Panc1 (cell line): ENCODE data around the gene TMEM138. TPM values are rescaled to one million over a fixed set of nuclear protein-coding genes. Genes with fewer than 3 reads are reported as not detected.

Experiments
- ATAC-seq: fragments of 200-7000 bp; cut with Tn5 transposase; 2 replicates; pipeline ENCODE4 v1.9.1; 2020; ENCODE audit warnings: mild to moderate bottlenecking, moderate library complexity
- BruUV-seq: library from RNA; stranded (reverse); fragments of 400-500 nt; replicated peaks from 2 replicates; lab custom pipeline; 2021; lab: Mats Ljungman, UMichigan
- CTCF ChIA-PET: fragments of 300-600 bp; sonication (Branson Sonifier 250); formaldehyde crosslinking; loops from one replicate; lab custom pipeline; 2022; ENCODE audit warnings: antibody characterized with exemption; lab: Charles Lee
- POLR2A ChIA-PET: fragments of 300-600 bp; sonication (Branson Sonifier 250); formaldehyde crosslinking; loops from one replicate; lab custom pipeline; 2022; ENCODE audit warnings: antibody characterized with exemption; lab: Charles Lee
- DNase-seq: peaks from one replicate; pipeline ENCODE4 v3.0.0-alpha.2; 2010; ENCODE audit warnings: low read depth, low spot score
- H3K27ac ChIP-seq: 2 replicates; pipeline ENCODE4 v1.5.1; 2011; ENCODE audit warnings: mild to moderate bottlenecking, low read length, inconsistent platforms
- H3K27me3 ChIP-seq: fragments of 200-500 bp; sonication (Bioruptor generic); 2 replicates; pipeline ENCODE4 v1.6.0; 2014; ENCODE audit warnings: low read length, inconsistent platforms; ENCODE audit not compliant: control insufficient read depth, insufficient read depth
- H3K36me3 ChIP-seq: fragments of 200-500 bp; sonication (Bioruptor generic); 2 replicates; pipeline ENCODE4 v1.5.1; 2014; ENCODE audit warnings: inconsistent platforms, mild to moderate bottlenecking, low read length, moderate library complexity; ENCODE audit not compliant: control insufficient read depth, insufficient read depth
- H3K4me1 ChIP-seq: 2 replicates; pipeline ENCODE4 v1.5.1; 2011; ENCODE audit warnings: inconsistent platforms, mild to moderate bottlenecking, low read length, moderate library complexity; ENCODE audit not compliant: control insufficient read depth, insufficient read depth
- H3K4me3 ChIP-seq, 2 experiments: 2 replicates each; pipeline ENCODE4 v1.5.1; 2011 to 2012; ENCODE audit warnings: low read depth in 2 of 2, low read length in 2 of 2, mild to moderate bottlenecking in 2 of 2, inconsistent platforms in 1 of 2, moderate library complexity in 1 of 2
- H3K9me3 ChIP-seq: fragments of 200-500 bp; sonication (Bioruptor generic); 2 replicates; pipeline ENCODE4 v1.5.1; 2014; ENCODE audit warnings: low read depth, mild to moderate bottlenecking, inconsistent platforms, low read length, moderate library complexity; ENCODE audit not compliant: control insufficient read depth, insufficient read depth
- CTCF ChIP-seq: fragments of 450-650 bp; IDR thresholded peaks from 2 replicates; pipeline ENCODE4 v1.5.1; 2017; ENCODE audit warnings: mild to moderate bottlenecking
- POLR2AphosphoS5 ChIP-seq: IDR thresholded peaks from 2 replicates; pipeline ENCODE4 v1.6.1; 2012; ENCODE audit warnings: mild to moderate bottlenecking, low read depth, low read length, moderate library complexity
- REST ChIP-seq, 2 experiments: IDR thresholded peaks; 2 replicates each; pipeline ENCODE4 v1.6.1; 2011 to 2012; ENCODE audit warnings: low read depth in 2 of 2, control low read depth in 1 of 2, low read length in 1 of 2, mild to moderate bottlenecking in 1 of 2, moderate library complexity in 1 of 2; ENCODE audit not compliant: insufficient read depth in 1 of 2
- SIN3A ChIP-seq: IDR thresholded peaks from 2 replicates; pipeline ENCODE4 v1.6.1; 2012; ENCODE audit warnings: low read depth, mild to moderate bottlenecking, low read length, moderate library complexity, borderline replicate concordance; ENCODE audit not compliant: insufficient read depth
- TCF7L2 ChIP-seq: IDR thresholded peaks from 2 replicates; pipeline ENCODE4 v1.6.1; 2011; ENCODE audit warnings: mild to moderate bottlenecking, low read depth, low read length, inconsistent platforms
- in situ Hi-C: cut with HindIII; loops from 2 replicates; pipeline ENCODE4 v1.10.0; 2016; ENCODE audit warnings: low sequenced_read_pairs, low pct_unique_long_range_greater_than_20kb
- intact Hi-C: fragments of 100-400 bp; cut with micrococcal nuclease; formaldehyde crosslinking; loops from one replicate; pipeline ENCODE4 v1.10.0; 2022; ENCODE audit not compliant: unreplicated experiment
- total RNA-seq: library from RNA; stranded (reverse); gene quantifications from one replicate; pipeline ENCODE4 v1.2.1, GENCODE V29; 2021; ENCODE audit not compliant: unreplicated experiment

The TMEM138 gene
- total RNA-seq, 1 experiment from 2014 or later, result 86.6 TPM

GRCh38 chr11:61358566-61358965 lies 3.6 kb upstream of the TMEM138 start:
- H3K4me1 ChIP-seq, result peaks cover 7% of the 10 kb centered on the region
- POLR2A ChIA-PET, result interaction anchor here (0.5 kb wide), 1 partner anchor 40 kb away, joined by 7 read pairs; no protein-coding TSS in a partner anchor
- ATAC-seq, result no peak
- H3K27me3 ChIP-seq, result no peaks in the 10 kb centered on the region
- peaks cover 3% of the 10 kb centered on the region; the same call in 1 of the 2 replicates for H3K36me3 ChIP-seq
- intact Hi-C loops, result no loop called here
- in situ Hi-C loops, result no loop called here
- no peak overlapping the region for H3K4me3 ChIP-seq
- DNase-seq, result no peak
- H3K27ac ChIP-seq, result no peak overlapping the region
- no peak for TF ChIP-seq REST (IDR thresholded peaks at IDR 0.05; ENCODE audit: insufficient read depth in 1 of 2, low read depth in 2 of 2, low read length in 1 of 2)
- TF ChIP-seq TCF7L2, result no peak
- TF ChIP-seq SIN3A, result no peak
- no peak for TF ChIP-seq CTCF
- no peak for TF ChIP-seq POLR2AphosphoS5
- no TSS peak for BruUV-seq
- CTCF ChIA-PET, result interaction anchor here (0.6 kb wide), 1 partner anchor 23 kb away, joined by 4 read pairs; no protein-coding TSS in a partner anchor
- no peaks in the 10 kb centered on the region for H3K9me3 ChIP-seq

GRCh38 chr11:61359516-61359915 lies 2.7 kb upstream of the TMEM138 start:
- Histone ChIP-seq H3K4me1 (peaks cover 12% of the 10 kb centered on the region), H3K36me3 (peaks cover 12% of the 10 kb centered on the region; the same call in 1 of the 2 replicates), H3K27me3 (no peaks in the 10 kb centered on the region), H3K4me3 (no peak overlapping the region), H3K9me3 (no peaks in the 10 kb centered on the region), H3K27ac (no peak overlapping the region)
- ATAC-seq, result no peak
- intact Hi-C loops, result no loop called here
- in situ Hi-C loops, result no loop called here
- no peak for DNase-seq
- POLR2A ChIA-PET, result interaction anchor here (0.6 to 0.7 kb wide), 2 partner anchors 21 to 1110 kb away, joined by 3 to 4 read pairs; no protein-coding TSS in a partner anchor
- CTCF ChIA-PET, result interaction anchor here (0.6 kb wide), 1 partner anchor 158 kb away, joined by 3 read pairs; no protein-coding TSS in a partner anchor
- no peak for TF ChIP-seq POLR2AphosphoS5
- TF ChIP-seq REST (IDR thresholded peaks at IDR 0.05; ENCODE audit: insufficient read depth in 1 of 2, low read depth in 2 of 2, low read length in 1 of 2), result no peak
- no peak for TF ChIP-seq SIN3A
- no peak for TF ChIP-seq CTCF
- TF ChIP-seq TCF7L2, result no peak
- BruUV-seq, result no TSS peak
